NCI-H2196 (cell line): ENCODE data around the gene ADM2.

ENCODE experiments used
- DNase-seq: peaks from one replicate; lab custom pipeline; 2025; ENCODE audit not compliant: unreplicated experiment; lab: John Stamatoyannopoulos, UW

The ADM2 gene

DNA sequence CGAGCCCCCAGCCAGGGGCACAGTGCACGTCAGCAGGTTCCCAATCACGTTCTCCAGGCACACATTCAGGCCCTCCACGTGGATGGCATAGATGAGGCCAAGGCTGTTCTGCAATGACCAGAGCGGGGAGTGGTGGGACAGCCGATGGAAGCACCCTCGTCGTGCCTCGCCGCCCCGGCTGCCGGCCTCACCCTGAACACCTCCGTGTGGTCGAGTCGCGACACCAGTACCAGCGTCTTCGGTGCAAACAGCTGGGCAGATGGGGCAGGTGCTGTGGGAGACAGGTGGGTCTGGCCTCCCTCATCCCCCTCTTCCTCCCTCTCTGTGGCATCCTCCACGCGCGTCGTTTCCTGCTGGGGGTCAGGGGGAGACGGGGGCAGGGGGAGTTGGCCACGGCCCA lies 14.0 kb upstream of the ADM2 start:
- no peak for DNase-seq

DNA sequence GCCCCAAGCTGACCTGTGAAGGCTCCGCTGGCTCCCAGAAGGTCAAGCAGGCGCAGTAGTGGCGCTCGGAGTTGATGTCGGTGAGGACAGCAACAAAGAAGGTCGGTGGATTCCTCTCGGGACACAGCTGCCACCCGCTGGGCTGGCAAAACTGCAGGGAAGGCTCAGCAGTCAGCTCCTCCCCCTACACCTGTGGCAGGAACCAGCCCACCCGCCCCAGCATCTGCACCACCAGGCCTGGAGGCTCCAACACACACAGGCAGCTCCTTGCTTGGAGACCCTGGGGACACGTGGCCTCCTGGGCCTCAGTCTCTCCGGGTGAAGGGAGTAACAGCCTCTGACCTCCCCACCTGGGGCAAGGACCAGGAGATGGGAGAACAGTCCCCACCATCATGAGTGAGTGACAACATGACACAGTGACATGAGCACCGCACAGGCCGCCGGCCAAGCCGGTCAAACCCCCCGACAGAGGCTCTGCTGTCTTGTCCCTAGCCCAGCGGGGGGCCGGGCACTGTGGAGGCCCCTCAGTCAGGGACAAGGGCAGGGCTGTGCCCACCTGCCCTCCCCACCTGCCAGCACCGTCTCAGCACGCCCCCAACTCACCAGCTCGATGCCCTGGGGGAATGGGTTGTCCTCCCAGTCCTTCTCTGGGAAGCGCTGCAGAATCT lies 13.4 kb upstream of the ADM2 start:
- no peak for DNase-seq

DNA sequence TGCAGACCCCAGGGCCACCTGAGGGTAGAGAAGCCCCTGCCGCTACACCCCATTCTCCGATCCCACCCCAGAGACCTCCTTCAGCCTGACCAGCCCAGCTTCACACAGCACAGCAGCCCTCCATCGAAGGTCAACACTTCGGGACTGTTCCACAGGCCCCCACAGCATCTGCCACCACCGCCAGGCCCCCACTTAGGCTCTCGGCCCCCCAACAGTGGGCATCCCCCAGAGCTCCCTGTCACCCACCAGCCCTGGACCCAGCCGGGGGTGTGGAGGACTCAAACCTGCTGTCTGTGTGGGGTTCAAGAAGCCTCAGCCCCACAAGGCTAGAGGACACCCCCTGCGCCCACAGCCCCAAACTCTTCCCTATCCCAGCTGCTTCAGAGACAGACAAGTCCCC lies 12.7 kb upstream of the ADM2 start:
- no peak for DNase-seq

DNA sequence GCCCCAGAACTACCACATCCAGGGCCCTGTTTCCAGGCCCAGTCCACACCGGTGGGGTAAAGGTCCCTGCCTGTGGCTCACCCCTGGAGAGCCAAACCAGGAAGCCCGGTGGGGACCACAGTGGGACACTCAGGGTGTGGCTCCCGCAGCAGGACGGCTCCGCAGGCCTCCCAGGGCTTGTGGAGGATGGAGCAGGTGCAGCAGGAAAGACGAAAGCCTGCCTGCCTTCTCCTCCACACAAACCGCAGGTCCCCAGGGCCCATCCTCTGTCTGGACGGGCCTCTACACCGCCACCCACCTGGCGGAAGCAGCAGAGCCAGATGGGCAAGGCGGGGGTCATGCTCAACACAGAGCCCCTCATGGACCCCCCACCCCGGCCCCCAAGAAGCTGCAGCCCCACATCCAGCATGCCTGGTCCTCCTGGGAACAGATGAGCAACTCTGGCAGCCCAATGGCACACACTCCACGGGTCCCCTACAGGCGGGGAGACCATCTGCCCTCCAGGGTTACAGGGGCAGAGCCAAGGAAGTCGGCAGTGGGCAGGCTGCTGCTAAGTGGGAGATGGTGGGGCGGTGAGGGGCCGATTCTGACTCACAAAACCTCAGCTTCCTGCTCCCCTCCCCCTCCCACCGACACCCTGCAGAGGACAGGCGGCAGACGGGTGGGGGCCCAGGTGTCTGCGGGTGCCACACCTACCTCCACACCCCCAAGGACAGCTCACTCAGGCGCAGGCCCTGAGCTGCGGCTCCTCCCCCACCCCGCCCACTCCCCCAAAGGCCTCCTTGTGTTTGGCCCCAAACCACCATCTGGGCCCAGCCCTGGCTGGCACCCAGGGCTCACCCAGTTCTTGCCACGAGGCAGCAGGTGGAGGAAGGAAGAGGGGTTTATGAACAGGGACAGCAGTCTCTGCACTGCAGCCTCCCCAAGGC lies 11.7 kb upstream of the ADM2 start:
- peak; percentile 70 for DNase-seq

DNA sequence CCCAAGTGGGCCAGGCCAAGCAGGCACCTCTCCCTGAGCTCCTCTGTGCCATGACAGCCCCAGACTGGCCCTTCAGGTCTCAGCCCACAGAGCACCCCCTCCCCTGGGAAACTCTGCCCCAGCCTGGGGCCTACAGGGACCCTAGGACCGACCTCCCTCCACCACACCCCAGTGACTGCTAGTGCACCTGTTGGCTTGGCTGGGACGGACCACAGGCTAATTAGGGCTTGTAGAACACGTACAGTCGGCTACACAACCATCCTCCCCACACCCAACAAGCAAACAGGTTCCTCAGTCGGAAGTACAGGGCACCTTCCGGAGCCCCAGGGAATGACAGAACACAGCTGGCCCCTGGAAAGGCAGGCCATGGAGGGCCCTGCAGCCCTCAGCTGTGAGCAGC lies 10.9 kb upstream of the ADM2 start:
- no peak for DNase-seq

DNA sequence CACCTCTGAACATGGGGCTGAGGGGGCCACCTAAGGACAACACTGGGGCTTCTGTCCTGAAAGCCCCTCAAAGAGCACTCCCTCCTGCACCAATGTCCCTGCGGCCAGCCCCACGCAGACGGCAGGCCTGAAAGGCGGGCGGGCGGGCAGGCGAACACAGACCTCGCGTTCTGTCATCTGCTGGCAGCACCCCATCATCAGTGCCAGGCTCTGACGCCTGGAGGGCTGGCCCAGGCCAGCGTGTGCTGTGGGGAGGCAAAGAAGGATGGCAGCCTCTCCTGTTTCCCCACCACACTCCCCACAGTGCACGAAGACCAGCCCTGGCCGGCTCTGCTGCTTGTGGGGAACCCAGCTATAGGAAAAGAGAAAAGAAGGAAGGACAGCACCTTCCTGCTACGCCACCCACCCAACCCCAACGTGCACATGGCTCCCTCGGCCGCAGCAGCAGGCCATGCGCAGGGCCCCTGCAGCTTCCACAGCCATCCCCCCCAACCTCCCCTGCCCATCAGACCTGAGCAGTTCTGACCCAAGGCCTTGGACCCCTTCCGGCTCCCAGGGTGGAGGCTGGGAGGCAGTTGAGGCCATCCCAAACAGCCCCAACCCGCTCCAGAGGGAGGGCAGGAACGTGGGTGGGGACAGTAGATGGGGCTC lies 10.0 kb upstream of the ADM2 start:
- DNase-seq: no peak

DNA sequence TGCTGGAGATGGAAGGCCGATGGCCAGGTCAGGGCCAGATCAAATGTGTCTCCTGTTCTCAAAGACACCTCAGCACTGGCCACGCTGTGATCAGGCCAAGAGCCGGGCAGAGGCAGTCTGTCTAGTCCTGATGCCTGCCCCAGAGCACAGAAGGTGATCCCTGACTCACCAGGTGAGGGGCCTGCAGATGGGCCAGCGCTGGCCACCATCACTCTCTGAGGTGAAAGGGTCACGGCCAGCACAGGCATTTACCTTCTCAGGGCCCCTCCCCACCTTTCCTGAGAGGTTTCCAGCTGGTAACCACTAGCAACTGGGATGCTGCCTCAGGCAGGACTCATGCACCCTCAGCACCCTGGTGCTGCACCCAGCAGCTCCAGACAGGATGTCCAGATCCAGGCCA lies 9.4 kb upstream of the ADM2 start:
- no peak for DNase-seq

DNA sequence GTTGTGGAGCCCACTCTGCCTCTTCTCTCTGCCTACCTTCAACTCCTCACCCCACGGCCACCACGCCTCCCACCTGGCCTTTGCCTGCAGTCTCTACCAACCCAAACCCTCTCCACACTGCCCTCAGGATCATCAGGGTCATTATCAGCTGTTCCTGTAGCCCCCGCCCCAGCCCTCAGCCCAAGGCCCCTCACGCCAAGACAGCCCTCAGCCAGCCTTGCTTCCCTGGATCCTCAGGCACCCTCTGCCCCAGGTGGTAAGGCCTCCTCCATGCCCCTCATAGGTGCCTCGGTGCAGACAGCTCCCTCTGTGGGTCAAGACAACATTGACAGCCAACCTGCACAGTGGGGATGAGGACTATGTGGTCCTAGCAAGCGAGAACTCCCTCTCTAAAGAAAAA lies 8.3 kb upstream of the ADM2 start:
- DNase-seq: peak; percentile 9

DNA sequence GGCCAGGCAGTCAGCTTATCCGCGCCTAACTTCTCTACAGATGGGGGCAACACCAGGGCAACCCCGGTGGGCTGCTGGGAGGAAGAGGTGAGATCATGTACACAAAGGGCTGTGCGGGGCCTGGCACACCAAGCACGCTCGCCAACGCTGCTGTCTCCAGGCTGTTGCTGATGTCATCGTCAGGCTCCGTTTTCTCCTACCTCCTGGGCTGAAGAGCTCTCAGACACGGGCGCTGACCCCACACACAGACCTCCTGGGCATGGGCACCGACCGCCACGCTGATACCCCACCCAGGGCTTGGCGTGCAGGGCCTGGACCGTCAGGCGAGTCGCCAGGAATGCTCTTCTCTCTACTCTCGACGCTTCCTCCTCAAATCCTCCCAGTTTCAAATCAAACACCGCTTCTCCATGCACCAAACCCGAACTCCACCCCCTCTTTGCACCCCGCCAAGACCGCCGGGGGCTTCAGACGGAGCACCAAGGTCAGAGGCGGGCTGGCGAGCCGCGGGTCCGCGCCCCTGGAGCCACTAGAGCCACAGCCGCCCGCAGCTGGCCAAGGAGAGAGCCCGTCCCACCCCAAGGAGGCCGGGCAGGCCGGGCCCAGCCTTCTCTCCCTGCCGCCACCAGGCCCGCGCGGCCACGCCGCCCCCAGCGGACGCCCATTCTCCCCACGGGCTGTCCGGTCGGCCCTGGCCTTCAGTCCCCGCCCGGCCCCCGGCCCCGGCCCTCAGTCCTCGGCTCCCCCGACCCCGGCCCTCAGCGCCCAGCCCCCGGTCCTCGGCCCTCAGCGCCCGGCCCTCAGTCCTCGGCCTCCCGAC lies 7.3 kb upstream of the ADM2 start:
- no peak for DNase-seq

DNA sequence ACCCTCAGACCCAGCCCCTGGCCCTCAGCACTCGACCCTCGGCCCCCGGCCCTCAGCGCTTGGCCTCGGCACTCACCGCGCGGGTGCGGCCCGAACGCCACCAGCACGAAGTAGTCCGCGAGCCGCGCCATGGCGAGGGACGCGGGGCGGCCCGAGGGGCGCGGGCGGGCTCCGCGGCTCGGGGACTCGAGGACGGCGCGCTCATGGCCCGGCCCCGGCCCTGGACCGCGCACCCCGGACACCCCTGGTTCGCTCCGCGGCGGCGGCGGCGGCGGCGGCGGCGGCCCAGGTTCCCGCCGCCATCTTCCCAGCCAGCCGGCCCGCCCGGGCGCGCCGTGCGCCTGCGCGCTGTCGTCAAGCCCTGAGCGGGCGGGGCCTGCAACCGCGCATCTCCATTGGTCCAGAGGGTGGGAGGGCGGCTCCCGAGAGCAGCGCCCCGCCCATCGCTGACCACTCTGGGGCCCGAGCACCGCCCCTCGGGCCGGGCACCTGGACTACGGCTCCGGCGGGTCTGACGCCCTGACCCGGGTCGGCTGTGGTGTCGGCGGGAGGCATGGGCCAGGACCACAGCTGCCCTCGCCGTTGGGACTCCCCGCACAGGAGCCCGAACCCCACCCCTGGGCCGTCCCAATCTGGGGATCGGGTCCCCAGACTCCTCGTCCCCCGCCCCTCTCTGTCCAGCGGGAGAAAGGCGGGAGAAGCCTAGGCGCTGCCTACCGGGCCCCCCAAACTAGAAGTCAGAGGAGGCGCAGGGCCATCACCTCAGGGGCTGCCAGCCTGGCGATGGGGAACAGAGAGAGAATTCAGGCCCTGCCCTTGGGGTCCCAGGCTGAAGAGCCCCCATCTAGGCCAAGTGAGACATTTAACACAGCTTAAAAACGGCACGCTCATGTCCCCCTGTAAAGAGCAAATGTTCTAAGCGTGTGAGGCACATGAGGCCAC lies 6.4 kb upstream of the ADM2 start, which contains the start of gene SBF1:
Gene SBF1, minus strand, starts transcription at position 326 of the 942 bp plus-strand sequence. Its CDS starts 195 bp downstream, at position 131.
- peak; percentile 84 for DNase-seq

DNA sequence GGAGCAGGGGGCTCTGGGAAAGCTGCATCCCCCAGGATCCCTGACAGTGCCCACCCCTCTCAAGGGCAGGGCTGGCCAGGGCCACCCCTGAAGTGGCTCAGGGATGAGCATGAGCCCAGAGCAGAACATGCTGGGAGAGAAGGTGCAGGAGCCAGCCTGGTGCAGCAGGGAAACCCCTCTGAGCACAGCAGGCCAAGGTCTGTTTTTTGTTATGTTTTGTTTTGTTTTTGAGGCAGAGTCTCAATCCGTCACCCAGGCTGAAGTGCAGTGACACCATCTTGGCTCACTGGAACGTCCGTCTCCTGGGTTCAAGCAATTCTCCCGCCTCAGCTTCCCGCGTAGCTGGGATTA lies 5.7 kb upstream of the ADM2 start:
- DNase-seq: no peak

DNA sequence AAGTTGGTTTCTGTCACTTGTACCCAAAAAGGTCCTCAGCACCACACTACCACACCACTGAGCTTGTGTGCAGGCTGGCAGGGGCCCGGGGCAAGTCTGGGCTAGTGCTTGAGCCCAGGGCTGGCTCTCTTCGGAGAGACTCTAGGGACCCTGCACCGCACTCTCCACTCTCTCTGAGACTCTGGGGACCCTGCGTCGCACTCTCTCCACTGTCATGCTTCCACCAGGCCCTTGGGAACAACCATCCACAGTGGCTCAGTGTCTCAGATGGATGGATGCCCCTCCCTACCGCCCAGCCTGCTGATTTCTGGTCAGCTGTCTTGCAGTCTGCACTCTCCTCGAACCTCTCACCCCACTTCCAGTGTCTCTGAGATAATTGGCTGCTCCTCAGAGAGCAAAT lies 4.5 kb upstream of the ADM2 start:
- DNase-seq: no peak

DNA sequence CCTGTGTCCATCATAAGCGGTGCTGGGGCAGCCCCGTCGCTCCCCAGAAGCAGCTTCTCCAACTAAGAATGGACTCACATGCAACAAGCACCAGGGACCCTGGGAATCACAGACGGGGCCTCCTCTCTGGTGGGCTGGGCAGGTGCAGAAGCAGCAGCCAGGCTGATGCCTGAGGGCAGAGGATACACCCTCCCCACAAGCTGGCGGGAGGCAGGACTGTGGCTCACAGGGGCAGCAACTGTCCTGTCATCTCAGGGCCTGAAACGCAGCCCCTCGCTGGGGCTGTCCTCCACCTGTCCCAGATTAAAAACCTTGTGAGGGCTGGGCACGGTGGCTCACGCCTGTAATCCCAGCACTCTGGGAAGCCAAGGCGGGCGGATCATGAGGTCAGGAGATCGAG lies 3.4 kb upstream of the ADM2 start:
- no peak for DNase-seq

DNA sequence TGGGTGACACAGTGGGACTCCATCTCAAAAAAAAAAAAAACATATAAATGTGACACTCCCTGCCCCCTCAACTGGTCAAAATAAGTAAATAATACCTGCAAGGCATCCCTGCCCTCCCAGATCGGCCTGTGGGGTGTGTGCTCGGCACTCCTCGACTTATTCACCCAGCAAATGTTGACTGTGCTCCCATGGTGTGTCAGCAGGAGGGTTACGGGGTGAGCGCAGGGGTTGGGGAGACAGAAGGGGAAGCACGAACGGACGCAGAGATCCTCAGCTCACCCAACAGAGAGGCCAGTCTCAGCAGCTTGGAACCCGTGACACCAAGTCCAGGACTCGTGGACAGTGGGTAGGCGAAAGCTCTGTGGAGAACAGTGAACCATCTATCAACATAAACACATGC lies 1.6 kb upstream of the ADM2 start:
- no peak for DNase-seq

DNA sequence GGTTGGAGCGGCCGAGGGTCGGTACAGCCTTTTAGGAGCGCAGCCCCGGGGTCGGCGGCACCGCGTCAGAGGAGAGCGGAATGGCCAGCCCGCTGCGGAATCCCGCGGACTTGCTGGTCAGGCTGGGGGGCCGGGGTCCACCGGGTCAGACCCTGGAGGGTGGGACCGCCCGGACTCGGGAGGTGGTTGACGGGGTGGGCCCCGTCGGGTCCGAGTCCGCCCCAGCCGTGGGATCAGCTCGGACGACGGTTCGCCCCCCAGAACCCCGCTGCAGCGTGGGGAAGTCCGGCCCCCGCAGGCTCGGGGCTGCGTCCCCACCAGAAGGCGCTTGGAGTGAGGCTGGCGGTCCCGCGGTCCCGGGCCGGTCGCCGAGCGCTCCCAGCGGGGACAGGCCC lies 301 bp upstream of the ADM2 start:
- no peak for DNase-seq

DNA sequence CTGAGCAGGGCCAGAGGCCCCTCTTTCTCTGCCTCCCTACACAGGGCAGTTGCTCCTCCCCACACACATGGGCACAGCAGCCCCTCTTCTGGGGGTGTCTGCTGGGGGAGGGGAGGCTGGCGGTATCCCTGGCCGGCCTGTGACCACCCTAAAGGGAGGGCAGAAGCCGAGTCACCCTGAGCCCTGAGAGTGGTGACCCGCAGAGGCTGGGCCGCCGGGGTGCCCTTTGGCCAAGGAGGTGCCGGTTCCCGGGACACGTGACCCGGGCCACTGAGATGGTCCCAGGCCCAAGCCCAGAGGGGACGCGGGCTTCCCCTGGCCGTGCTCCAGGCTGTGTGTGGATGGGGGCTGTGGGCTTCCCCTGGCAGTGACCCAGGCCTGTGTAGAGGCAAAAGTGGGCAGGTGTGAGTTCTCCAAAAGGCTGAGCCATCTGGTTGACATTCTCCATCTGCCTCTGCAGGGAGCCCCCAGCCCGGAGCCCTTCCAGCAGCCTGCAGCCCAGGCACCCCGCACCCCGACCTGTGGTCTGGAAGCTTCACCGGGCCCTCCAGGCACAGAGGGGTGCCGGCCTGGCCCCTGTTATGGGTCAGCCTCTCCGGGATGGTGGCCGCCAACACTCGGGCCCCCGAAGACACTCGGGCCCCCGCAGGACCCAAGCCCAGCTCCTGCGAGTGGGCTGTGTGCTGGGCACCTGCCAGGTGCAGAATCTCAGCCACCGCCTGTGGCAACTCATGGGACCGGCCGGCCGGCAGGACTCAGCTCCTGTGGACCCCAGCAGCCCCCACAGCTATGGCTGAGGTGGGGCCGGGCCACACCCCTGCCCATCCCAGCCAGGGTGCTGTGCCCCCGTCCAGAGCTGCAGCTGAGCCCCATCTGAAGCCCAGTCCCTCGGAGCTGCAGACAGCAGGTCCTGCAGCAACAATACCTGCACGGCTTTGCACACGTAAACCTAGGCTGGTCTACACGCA lies 1.0 kb downstream of the ADM2 start:
- DNase-seq: no peak

DNA sequence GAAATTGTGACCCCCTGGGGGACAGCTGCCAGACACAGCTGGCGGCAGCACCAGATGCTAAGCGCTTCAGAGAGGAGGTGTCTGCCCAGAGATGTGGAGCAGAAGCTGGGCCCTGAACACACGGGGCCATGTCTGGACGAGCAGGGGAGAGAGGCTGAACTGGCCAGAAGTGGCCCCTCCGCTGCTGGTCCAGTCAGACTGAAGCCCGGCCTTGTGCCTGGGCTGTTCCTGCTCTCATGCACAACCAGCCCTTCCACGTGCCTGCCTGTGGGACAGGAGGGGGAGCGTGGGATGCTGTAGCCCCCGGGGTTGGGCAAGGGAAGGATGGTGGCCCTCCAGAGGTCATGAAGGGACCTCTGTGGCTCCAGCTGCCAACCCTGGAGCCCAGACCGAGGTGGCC lies 1.8 kb downstream of the ADM2 start:
- DNase-seq: no peak

DNA sequence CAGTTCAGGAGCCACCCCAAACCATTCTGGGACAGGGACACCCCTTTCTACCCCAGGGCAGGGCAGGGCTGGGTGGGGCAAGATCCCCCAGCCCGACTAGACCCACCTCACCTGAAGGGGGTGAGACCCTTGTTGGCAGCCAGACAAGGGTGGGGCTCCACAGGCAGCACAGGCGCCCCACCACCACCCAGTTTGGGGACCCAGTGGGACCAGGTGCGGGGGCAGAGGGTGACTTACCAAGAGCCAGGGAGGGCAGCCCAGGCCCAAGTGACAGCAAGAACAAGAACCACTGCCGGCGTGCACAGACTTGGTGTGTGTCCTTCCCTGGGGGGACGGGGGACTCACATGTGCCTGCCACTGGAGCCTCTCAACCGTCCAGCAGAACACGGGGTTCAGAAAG lies 2.2 kb downstream of the ADM2 start:
- no peak for DNase-seq
